ENCODE data around the gene SEPTIN11. TPM values are rescaled to one million over a fixed set of nuclear protein-coding genes. Genes with fewer than 3 reads are reported as not detected.
"Not testable (repeated sequence)": the region's sequence is repeated elsewhere in the genome, so short reads cannot be mapped to it uniquely, and the experiment has no call there.

SEPTIN11 gene
- total RNA-seq, 1 experiment from 2014 or later = 77.3 TPM

- Histone ChIP-seq H2BK20ac (ENCODE audit: low read depth, low read length, poor library complexity, severe bottlenecking) (no peak overlapping the region), H3K27me3 (ENCODE audit: insufficient read depth, low read length) (no peaks in the 10 kb centered on the region), H3K23me2 (ENCODE audit: insufficient read length, low read depth, low read length, poor library complexity, severe bottlenecking) (no peaks in the 10 kb centered on the region), H3K9ac (ENCODE audit: extremely low read depth, insufficient read length, low read length) (no peak overlapping the region), H2BK15ac (ENCODE audit: low read depth, low read length) (no peak overlapping the region), H3K27ac (ENCODE audit: insufficient read length, low read depth, low read length) (no peak overlapping the region), H3K79me1 (ENCODE audit: insufficient read depth, low read depth, low read length, poor library complexity, severe bottlenecking) (peaks cover 5% of the 10 kb centered on the region), H4K8ac (replicated peaks; ENCODE audit: insufficient read length, low read depth, low read length) (no peak overlapping the region), H2AFZ (ENCODE audit: low read length) (no peak overlapping the region), H2BK5ac (ENCODE audit: insufficient read length, low read length) (no peak overlapping the region), H3K4ac (ENCODE audit: low read depth, low read length) (no peak overlapping the region), H2AK5ac (ENCODE audit: insufficient read length, low read length) (no peak overlapping the region), H4K20me1 (ENCODE audit: control insufficient read depth, insufficient read depth, insufficient read length) (no peaks in the 10 kb centered on the region), H3K56ac (ENCODE audit: insufficient read length, low read depth, low read length) (no peak overlapping the region), H4K5ac (ENCODE audit: insufficient read length, low read depth, low read length) (no peak overlapping the region), H4K91ac (ENCODE audit: insufficient read length, low read depth, low read length) (no peak overlapping the region), H3K18ac (ENCODE audit: insufficient read length, low read depth, low read length) (no peak overlapping the region), H2BK120ac (ENCODE audit: low read depth, low read length, poor library complexity, severe bottlenecking) (no peak overlapping the region), H3K4me2 (ENCODE audit: insufficient read depth, insufficient read length, low read length) (no peak overlapping the region), H2BK12ac (ENCODE audit: insufficient read length, low read depth, low read length) (no peak overlapping the region), H3K9me3 (ENCODE audit: control insufficient read depth, low read depth, low read length) (no peaks in the 10 kb centered on the region), H3K4me1 (ENCODE audit: insufficient read depth, low read length) (peaks cover 3% of the 10 kb centered on the region; the same call in 1 of the 2 replicates), H3K79me2 (ENCODE audit: insufficient read depth, low read length) (peaks cover 9% of the 10 kb centered on the region; the same call in 1 of the 2 replicates), H3K23ac (ENCODE audit: insufficient read length, low read depth, low read length) (no peak overlapping the region), H3K14ac (ENCODE audit: insufficient read depth, low read length) (no peak overlapping the region), H3T11ph (ENCODE audit: low read length) (no peak overlapping the region)
- no peak for DNase-seq
- no CpG with 5 or more reads among the region's 4 CpGs for WGBS (ENCODE audit: extremely low coverage, insufficient read length, low lambda C conversion rate)
- H3K9me3 Mint-ChIP-seq = peaks cover 0 to 3% of the 10 kb centered on the region in 2 experiments; a peak in 1 of 5 replicates
- no peak for TF ChIP-seq CTCF (conservative IDR thresholded peaks at IDR 0.05)
- no peak overlapping the region for H3K4me3 Mint-ChIP-seq
- H3K4me1 Mint-ChIP-seq = peaks cover 9 to 12% of the 10 kb centered on the region in 2 experiments
- peaks cover 5 to 10% (median 5%) of the 10 kb centered on the region in 3 experiments; a peak in 6 of 7 replicates for H3K36me3 Mint-ChIP-seq (ENCODE audit: insufficient read depth in 1 of 3, low read depth in 3 of 3)
- H3K27me3 Mint-ChIP-seq (ENCODE audit: low read depth) = no peaks in the 10 kb centered on the region
- no peak overlapping the region for H3K27ac Mint-ChIP-seq
These were observed 13.7 kb downstream of the SEPTIN11 start for GRCh38 chr4:76963131-76963750.

- H2BK120ac ChIP-seq (ENCODE audit: low read depth, low read length, poor library complexity, severe bottlenecking); H4K5ac ChIP-seq (ENCODE audit: insufficient read length, low read depth, low read length); H3K27ac Mint-ChIP-seq; H2AFZ ChIP-seq (ENCODE audit: low read length); H3K9me3 Mint-ChIP-seq; H3T11ph ChIP-seq (ENCODE audit: low read length); H2AK5ac ChIP-seq (ENCODE audit: insufficient read length, low read length); H3K9me3 ChIP-seq (ENCODE audit: control insufficient read depth, low read depth, low read length); H3K4ac ChIP-seq (ENCODE audit: low read depth, low read length); H2BK20ac ChIP-seq (ENCODE audit: low read depth, low read length, poor library complexity, severe bottlenecking); H3K4me2 ChIP-seq (ENCODE audit: insufficient read depth, insufficient read length, low read length); H3K27me3 ChIP-seq (ENCODE audit: insufficient read depth, low read length); H2BK12ac ChIP-seq (ENCODE audit: insufficient read length, low read depth, low read length); H4K20me1 ChIP-seq (ENCODE audit: control insufficient read depth, insufficient read depth, insufficient read length); H3K18ac ChIP-seq (ENCODE audit: insufficient read length, low read depth, low read length); H4K91ac ChIP-seq (ENCODE audit: insufficient read length, low read depth, low read length); H3K36me3 Mint-ChIP-seq (ENCODE audit: insufficient read depth in 1 of 3, low read depth in 3 of 3); H3K79me1 ChIP-seq (ENCODE audit: insufficient read depth, low read depth, low read length, poor library complexity, severe bottlenecking); H3K4me3 Mint-ChIP-seq; H3K4me1 ChIP-seq (ENCODE audit: insufficient read depth, low read length); H4K8ac ChIP-seq (replicated peaks; ENCODE audit: insufficient read length, low read depth, low read length); H3K27me3 Mint-ChIP-seq (ENCODE audit: low read depth); DNase-seq; H2BK15ac ChIP-seq (ENCODE audit: low read depth, low read length); H2BK5ac ChIP-seq (ENCODE audit: insufficient read length, low read length); H3K56ac ChIP-seq (ENCODE audit: insufficient read length, low read depth, low read length); H3K23ac ChIP-seq (ENCODE audit: insufficient read length, low read depth, low read length); H3K9ac ChIP-seq (ENCODE audit: extremely low read depth, insufficient read length, low read length); H3K79me2 ChIP-seq (ENCODE audit: insufficient read depth, low read length); H3K23me2 ChIP-seq (ENCODE audit: insufficient read length, low read depth, low read length, poor library complexity, severe bottlenecking); H3K27ac ChIP-seq (ENCODE audit: insufficient read length, low read depth, low read length); H3K14ac ChIP-seq (ENCODE audit: insufficient read depth, low read length): not testable (repeated sequence)
- WGBS (ENCODE audit: extremely low coverage, insufficient read length, low lambda C conversion rate) = no CpG with 5 or more reads among the region's 1 CpG
- peaks cover 10 to 12% of the 10 kb centered on the region in 2 experiments for H3K4me1 Mint-ChIP-seq
These were observed 14.4 kb downstream of the SEPTIN11 start for GRCh38 chr4:76963927-76964326.

Data from H9 (cell line).